ENCODE results near the gene AQP11.
"Not testable (repeated sequence)": the region's sequence is repeated elsewhere in the genome, so short reads cannot be mapped to it uniquely, and the experiment has no call there.

AQP11 gene

DNA sequence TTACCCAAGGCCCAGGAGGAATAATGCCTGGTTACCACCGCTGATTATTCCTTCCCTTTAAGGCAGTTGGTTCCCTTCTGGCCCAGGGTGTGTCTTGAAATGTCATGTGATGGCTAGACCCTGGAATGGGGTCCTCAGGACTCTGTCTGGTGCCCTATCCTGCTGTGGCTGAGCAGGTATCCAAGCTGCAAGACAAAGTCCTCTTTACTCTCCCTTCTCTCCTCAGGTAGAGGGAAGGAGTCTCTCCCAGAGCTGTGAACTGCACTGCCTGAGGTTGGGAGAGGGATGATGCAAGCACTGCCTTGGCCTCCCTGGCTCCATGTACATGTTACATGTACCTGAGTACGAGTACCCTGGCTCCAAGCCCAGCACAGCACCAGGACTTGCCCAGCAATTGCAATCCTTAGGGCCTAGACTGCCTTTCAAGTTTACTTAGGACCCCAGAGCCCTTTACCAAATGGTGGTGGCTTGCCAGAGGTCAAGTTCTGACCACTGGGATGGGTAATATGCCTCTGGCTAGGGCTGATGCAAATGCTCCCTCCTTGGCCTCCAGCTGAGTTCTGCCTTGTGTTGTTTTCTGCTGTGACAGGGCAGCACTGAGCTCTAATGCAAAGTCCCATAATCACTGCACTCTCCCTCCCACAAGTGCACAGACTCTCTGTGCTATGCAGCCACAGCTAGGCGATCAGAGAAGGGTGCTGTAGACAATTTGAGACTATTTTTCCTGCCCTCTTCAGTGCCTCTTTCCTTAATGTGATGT lies 20.7 kb upstream of the AQP11 start:
- no peak overlapping the region for H3K4me3 ChIP-seq (ENCODE audit: low read length)
- no peaks in the 10 kb centered on the region for H3K4me1 ChIP-seq (ENCODE audit: insufficient read depth, low read length)
- peaks cover under 1% of the 10 kb centered on the region for H3K9me3 ChIP-seq (ENCODE audit: low read length)
- no peak overlapping the region for H2AFZ ChIP-seq (ENCODE audit: low read depth, low read length)
- no peaks in the 10 kb centered on the region for H3K27me3 ChIP-seq (ENCODE audit: insufficient read depth, low read length)
- no peaks in the 10 kb centered on the region for H3K36me3 ChIP-seq (ENCODE audit: insufficient read depth, low read length)

- no peaks in the 10 kb centered on the region for H3K36me3 ChIP-seq (ENCODE audit: insufficient read depth, low read length)
- H3K27me3 ChIP-seq (ENCODE audit: insufficient read depth, low read length), result no peaks in the 10 kb centered on the region
- peaks cover 2% of the 10 kb centered on the region for H3K9me3 ChIP-seq (ENCODE audit: low read length)
- H2AFZ ChIP-seq (ENCODE audit: low read depth, low read length), result no peak overlapping the region
- H3K4me1 ChIP-seq (ENCODE audit: insufficient read depth, low read length), result no peaks in the 10 kb centered on the region
- H3K4me3 ChIP-seq (ENCODE audit: low read length), result no peak overlapping the region
Observed at GRCh38 chr11:77569676-77570070, 20.1 kb upstream of the AQP11 start.

GRCh38 chr11:77570896-77571295 lies 18.9 kb upstream of the AQP11 start:
- not testable (repeated sequence) for H3K9me3 ChIP-seq (ENCODE audit: low read length)

DNA sequence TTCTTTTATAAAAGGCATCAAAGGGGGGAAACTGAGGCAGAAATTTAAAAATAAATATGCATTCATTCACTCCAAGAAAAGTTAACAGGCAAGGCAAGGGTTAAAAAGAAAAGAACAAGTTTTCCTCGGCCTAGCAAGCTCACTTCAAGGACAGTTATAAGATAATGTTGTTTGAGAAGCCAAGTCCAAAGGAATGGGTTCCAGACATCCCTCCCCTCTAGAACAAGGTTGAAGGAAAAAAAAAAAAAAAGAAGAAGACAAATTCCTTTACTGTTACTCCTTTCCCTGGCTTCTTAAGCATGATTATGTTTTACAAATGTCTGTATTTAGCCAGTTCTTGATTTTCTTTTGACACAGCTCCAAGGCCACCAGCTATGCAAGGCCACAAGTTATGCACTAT lies 14.3 kb upstream of the AQP11 start:
- H3K4me1 ChIP-seq (ENCODE audit: insufficient read depth, low read length); H3K4me3 ChIP-seq (ENCODE audit: low read length); H3K9me3 ChIP-seq (ENCODE audit: low read length); H3K36me3 ChIP-seq (ENCODE audit: insufficient read depth, low read length); H2AFZ ChIP-seq (ENCODE audit: low read depth, low read length); H3K27me3 ChIP-seq (ENCODE audit: insufficient read depth, low read length): not testable (repeated sequence)

More at GRCh38 chr11:77570896-77571295, 18.9 kb upstream of the AQP11 start:
- H3K4me3 ChIP-seq (ENCODE audit: low read length); H3K27me3 ChIP-seq (ENCODE audit: insufficient read depth, low read length); H2AFZ ChIP-seq (ENCODE audit: low read depth, low read length); H3K36me3 ChIP-seq (ENCODE audit: insufficient read depth, low read length); H3K4me1 ChIP-seq (ENCODE audit: insufficient read depth, low read length): not testable (repeated sequence)

DNA sequence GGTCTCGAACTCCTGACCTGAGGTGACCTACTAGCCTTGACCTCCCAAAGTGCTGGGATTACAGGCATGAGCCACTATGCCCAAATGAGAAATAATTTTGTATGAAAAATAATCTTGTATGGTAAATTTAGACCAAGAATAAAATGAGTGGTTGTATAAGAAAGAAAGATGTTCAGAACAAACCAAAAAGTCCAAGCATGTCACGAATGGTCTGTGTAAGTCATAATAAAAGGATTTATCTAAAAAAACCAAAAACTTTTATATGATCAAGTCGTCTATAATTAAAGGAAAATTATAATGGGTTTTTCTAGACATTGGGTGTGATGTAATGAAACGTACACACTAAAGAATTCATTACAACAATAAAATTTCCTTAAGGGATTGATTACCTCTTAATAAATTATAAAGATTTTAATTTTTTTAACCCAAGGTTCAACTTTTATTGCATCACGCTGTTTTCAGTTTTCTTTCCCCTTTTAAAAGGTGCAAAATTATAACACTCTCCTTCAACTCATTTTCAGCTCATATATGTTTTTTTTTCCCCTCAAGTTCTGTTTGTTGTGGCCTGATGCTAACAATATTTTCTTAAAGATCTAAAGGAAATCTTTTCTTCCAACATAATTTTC lies 8.9 kb upstream of the AQP11 start:
- H3K27me3 ChIP-seq (ENCODE audit: insufficient read depth, low read length), result no peaks in the 10 kb centered on the region
- H3K4me3 ChIP-seq (ENCODE audit: low read length), result no peak overlapping the region
- H3K4me1 ChIP-seq (ENCODE audit: insufficient read depth, low read length), result no peaks in the 10 kb centered on the region
- H3K36me3 ChIP-seq (ENCODE audit: insufficient read depth, low read length), result no peaks in the 10 kb centered on the region
- no peak overlapping the region for H2AFZ ChIP-seq (ENCODE audit: low read depth, low read length)
- H3K9me3 ChIP-seq (ENCODE audit: low read length), result peaks cover 8% of the 10 kb centered on the region

GRCh38 chr11:77589181-77589520 lies 602 bp upstream of the AQP11 start:
- Histone ChIP-seq H3K4me3 (ENCODE audit: low read length) (peak overlapping the region; percentile 49), H3K4me1 (ENCODE audit: insufficient read depth, low read length) (no peaks in the 10 kb centered on the region), H3K36me3 (ENCODE audit: insufficient read depth, low read length) (peaks cover 2% of the 10 kb centered on the region), H2AFZ (ENCODE audit: low read depth, low read length) (no peak overlapping the region), H3K9me3 (ENCODE audit: low read length) (peaks cover 2% of the 10 kb centered on the region), H3K27me3 (ENCODE audit: insufficient read depth, low read length) (no peaks in the 10 kb centered on the region)

DNA sequence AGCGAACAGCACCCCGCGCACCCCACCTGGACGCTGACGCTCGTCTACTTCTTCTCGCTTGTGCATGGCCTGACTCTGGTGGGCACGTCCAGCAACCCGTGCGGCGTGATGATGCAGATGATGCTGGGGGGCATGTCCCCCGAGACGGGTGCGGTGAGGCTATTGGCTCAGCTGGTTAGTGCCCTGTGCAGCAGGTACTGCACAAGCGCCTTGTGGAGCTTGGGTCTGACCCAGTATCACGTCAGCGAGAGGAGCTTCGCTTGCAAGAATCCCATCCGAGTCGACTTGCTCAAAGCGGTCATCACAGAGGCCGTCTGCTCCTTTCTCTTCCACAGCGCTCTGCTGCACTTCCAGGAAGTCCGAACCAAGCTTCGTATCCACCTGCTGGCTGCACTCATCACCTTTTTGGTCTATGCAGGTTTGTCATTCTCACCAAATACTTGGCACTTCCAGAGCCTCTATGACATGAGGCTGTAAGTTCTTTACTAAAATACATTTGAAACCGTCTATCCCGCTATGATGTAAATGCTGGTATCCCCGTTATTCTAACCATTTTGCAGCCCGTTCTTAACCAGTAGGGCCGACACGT lies 535 bp downstream of the AQP11 start:
- Histone ChIP-seq H3K9me3 (ENCODE audit: low read length) (peaks cover 2% of the 10 kb centered on the region), H3K36me3 (ENCODE audit: insufficient read depth, low read length) (peaks cover 2% of the 10 kb centered on the region), H2AFZ (ENCODE audit: low read depth, low read length) (no peak overlapping the region), H3K4me1 (ENCODE audit: insufficient read depth, low read length) (no peaks in the 10 kb centered on the region), H3K27me3 (ENCODE audit: insufficient read depth, low read length) (no peaks in the 10 kb centered on the region), H3K4me3 (ENCODE audit: low read length) (peak overlapping the region; percentile 49)

- Histone ChIP-seq H3K4me3 (ENCODE audit: low read length) (no peak overlapping the region), H3K9me3 (ENCODE audit: low read length) (peaks cover 2% of the 10 kb centered on the region), H2AFZ (ENCODE audit: low read depth, low read length) (no peak overlapping the region), H3K4me1 (ENCODE audit: insufficient read depth, low read length) (no peaks in the 10 kb centered on the region), H3K36me3 (ENCODE audit: insufficient read depth, low read length) (peaks cover 2% of the 10 kb centered on the region), H3K27me3 (ENCODE audit: insufficient read depth, low read length) (no peaks in the 10 kb centered on the region)
Observed at GRCh38 chr11:77592727-77593126, 3.0 kb downstream of the AQP11 start.

DNA sequence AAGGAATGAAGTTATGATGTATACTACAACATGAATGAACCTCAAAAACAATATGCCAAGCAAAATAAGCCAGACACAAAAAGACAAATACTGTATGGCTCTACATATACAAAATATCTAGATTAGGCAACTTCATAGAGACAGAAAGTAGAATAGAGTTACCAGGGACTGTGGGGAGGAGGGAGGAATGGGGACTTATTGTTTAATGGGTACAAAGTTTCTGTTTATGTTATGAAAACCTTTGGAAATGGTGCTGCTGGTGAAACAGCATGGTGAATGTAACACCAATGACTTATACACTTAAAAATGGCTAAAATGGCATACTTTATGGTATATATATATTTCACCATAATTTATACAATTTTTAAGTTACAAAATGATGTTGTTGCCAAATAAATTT lies 4.1 kb downstream of the AQP11 start:
- no peaks in the 10 kb centered on the region for H3K9me3 ChIP-seq (ENCODE audit: low read length)
- no peaks in the 10 kb centered on the region for H3K27me3 ChIP-seq (ENCODE audit: insufficient read depth, low read length)
- H3K4me3 ChIP-seq (ENCODE audit: low read length), result no peak overlapping the region
- no peaks in the 10 kb centered on the region for H3K4me1 ChIP-seq (ENCODE audit: insufficient read depth, low read length)
- no peaks in the 10 kb centered on the region for H3K36me3 ChIP-seq (ENCODE audit: insufficient read depth, low read length)
- no peak overlapping the region for H2AFZ ChIP-seq (ENCODE audit: low read depth, low read length)

DNA sequence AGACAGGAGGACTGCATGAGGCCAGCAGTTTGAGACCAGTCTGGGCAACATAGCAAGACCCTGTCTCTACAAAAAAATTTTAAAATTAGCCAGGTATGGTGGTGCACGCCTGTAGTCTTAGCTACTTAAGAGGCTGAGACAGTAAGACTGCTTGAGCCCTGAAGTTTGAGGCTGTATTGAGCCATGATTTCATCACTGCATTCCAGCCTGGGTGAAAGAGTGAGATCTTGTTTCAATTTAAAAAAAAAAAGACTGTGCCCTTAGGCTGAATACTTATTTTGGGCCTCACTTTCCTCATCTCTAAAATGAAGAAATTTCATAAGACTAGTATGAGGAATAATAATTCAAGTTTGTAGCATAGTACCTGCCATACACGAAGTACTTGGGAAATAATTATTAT lies 6.9 kb downstream of the AQP11 start:
- Histone ChIP-seq H3K27me3 (ENCODE audit: insufficient read depth, low read length) (no peaks in the 10 kb centered on the region), H2AFZ (ENCODE audit: low read depth, low read length) (no peak overlapping the region), H3K9me3 (ENCODE audit: low read length) (no peaks in the 10 kb centered on the region), H3K36me3 (ENCODE audit: insufficient read depth, low read length) (no peaks in the 10 kb centered on the region), H3K4me3 (ENCODE audit: low read length) (no peak overlapping the region), H3K4me1 (ENCODE audit: insufficient read depth, low read length) (peaks cover 3% of the 10 kb centered on the region)

GRCh38 chr11:77598195-77598594 lies 8.4 kb downstream of the AQP11 start:
- peaks cover 19% of the 10 kb centered on the region for H3K4me1 ChIP-seq (ENCODE audit: insufficient read depth, low read length)
- no peak overlapping the region for H3K4me3 ChIP-seq (ENCODE audit: low read length)
- no peaks in the 10 kb centered on the region for H3K36me3 ChIP-seq (ENCODE audit: insufficient read depth, low read length)
- H3K9me3 ChIP-seq (ENCODE audit: low read length), result no peaks in the 10 kb centered on the region
- H2AFZ ChIP-seq (ENCODE audit: low read depth, low read length), result no peak overlapping the region
- H3K27me3 ChIP-seq (ENCODE audit: insufficient read depth, low read length), result no peaks in the 10 kb centered on the region

DNA sequence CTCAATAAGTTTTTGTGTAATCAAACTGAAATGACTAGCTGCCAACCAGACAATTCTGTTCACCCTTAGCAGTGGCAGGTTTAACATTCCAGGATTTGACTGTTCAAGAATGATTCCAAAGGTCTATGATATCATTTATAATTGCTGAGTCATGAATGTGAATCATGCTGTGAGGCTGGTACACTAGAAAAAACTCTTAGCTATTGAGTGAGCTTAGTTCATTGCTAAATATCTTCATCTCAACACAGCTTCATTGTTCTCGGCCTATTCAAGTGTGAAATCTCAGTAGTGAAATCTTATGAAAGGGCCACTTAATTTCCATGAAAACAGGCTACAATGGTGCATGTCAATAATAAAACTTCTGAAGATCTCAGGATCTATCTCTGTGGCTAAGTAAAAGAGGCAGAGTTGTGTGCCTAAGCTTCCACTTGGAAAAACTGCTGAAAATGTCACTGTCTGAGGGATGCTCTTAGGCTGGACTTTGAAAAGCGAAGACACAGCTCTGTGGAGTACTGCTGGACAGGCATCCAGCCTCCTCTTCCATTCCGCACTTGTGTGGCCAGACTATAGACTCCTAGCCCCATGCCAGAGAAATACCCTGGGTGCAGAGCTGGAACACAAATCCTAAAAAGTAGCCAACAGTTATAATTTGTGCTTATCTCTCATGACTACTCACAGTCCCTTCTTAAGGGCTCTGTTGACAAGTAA lies 12.8 kb downstream of the AQP11 start:
- H3K36me3 ChIP-seq (ENCODE audit: insufficient read depth, low read length), result peaks cover 6% of the 10 kb centered on the region
- no peaks in the 10 kb centered on the region for H3K27me3 ChIP-seq (ENCODE audit: insufficient read depth, low read length)
- H3K4me3 ChIP-seq (ENCODE audit: low read length), result no peak overlapping the region
- no peak overlapping the region for H2AFZ ChIP-seq (ENCODE audit: low read depth, low read length)
- H3K4me1 ChIP-seq (ENCODE audit: insufficient read depth, low read length), result peaks cover 25% of the 10 kb centered on the region
- no peaks in the 10 kb centered on the region for H3K9me3 ChIP-seq (ENCODE audit: low read length)

DNA sequence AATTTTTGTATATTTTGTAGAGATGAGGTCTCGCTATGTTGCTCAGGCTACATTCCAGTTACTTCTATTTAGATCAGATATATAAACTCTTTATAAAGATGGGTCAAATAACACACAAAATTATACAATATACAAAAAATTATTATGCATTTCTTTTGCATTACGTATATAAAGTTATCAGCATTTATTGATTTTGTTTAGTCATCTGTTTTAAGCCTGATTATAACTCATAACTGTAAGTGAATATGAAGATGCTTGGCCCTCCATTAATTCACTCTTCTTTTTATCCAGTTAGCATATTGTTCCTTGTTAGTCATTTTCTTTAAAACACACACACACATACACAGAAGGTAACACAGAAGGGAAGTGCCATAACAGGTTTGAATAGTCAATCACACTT lies 14.5 kb downstream of the AQP11 start:
- H3K4me1 ChIP-seq (ENCODE audit: insufficient read depth, low read length), result peaks cover 25% of the 10 kb centered on the region
- H3K4me3 ChIP-seq (ENCODE audit: low read length), result no peak overlapping the region
- H3K27me3 ChIP-seq (ENCODE audit: insufficient read depth, low read length), result no peaks in the 10 kb centered on the region

More for the DNA sequence above, 14.5 kb downstream of the AQP11 start:
- Histone ChIP-seq H3K9me3 (ENCODE audit: low read length) (no peaks in the 10 kb centered on the region), H3K36me3 (ENCODE audit: insufficient read depth, low read length) (peaks cover 13% of the 10 kb centered on the region), H2AFZ (ENCODE audit: low read depth, low read length) (no peak overlapping the region)

Data from neuron (in vitro differentiated cells).